Stimulated activated memory B cell treated with anti-CD40 and anti-IgM and Interleukin-4, amounts not matched to agents 10 μg/mL and 1 μg/mL and 100 μg/mL, for 72 hours (primary cell): Measurements from ENCODE around the gene CD300A.
A peak's percentile ranks its signal among the peaks of the same experiment; 100 is the strongest.

Experiments used
- ATAC-seq: fragments of 150-1000 bp; cut with Tn5 transposase; 2 replicates; pipeline ENCODE4 v1.10.0; 2021
- H3K27ac Mint-ChIP-seq: one replicate; pipeline ENCODE4 v1.8.0; 2022; ENCODE audit warnings: mild to moderate bottlenecking, mixed read lengths
- H3K27me3 Mint-ChIP-seq: one replicate; pipeline ENCODE4 v1.8.0; 2022; ENCODE audit warnings: mixed read lengths
- H3K36me3 Mint-ChIP-seq: one replicate; pipeline ENCODE4 v1.8.0; 2022; ENCODE audit warnings: mixed read lengths
- H3K4me1 Mint-ChIP-seq: one replicate; pipeline ENCODE4 v1.8.0; 2022; ENCODE audit warnings: mixed read lengths
- H3K4me3 Mint-ChIP-seq: one replicate; pipeline ENCODE4 v1.8.0; 2022; ENCODE audit warnings: mild to moderate bottlenecking, moderate library complexity, mixed read lengths
- H3K9me3 Mint-ChIP-seq: one replicate; pipeline ENCODE4 v1.8.0; 2022; ENCODE audit warnings: mixed read lengths

The CD300A gene

DNA sequence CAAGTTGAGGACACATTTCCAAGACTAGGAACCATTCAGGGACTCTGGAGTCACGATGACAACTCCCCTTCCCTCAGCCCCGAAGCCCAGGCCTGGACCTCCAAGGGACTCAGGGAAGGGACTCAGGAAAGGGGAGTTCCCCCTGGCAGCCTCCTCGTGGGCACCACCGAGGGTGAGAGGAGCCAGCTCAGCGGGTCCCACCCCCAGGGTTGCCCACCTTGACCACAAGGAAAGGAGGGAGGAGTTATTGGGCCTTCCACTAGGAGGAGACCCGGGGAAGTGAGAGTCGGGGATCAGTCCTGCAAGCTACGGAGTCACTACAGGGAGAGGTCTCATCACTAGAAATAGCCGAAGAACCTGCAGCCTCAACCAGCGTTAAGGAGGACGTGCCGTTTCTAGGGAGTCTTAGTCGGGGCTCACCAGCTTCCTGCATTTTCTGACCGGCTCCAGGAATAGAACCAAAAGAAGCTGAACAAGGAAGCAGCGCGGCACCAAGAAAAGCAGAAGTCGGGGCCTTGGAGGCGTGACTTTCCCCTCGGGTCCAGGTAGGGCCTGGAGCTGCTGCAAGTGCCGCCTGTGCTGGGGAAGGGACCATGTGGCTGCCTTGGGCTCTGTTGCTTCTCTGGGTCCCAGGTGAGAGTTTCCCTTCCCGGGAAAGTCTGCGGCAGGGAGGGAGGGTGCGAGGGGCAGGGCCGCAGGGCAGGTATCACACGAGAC lies at the start of gene CD300A:
Gene CD300A, plus strand, starts transcription at position 524 of the 717 bp plus-strand sequence. Its CDS starts 70 bp downstream, at position 594.
- Mint-ChIP-seq H3K4me1 (peaks cover 23% of the 10 kb centered on the region), H3K36me3 (peaks cover 7% of the 10 kb centered on the region), H3K27me3 (no peaks in the 10 kb centered on the region), H3K27ac (no peak within 1 kb of the TSS), H3K4me3 (peak within 1 kb of the TSS; percentile 68), H3K9me3 (no peaks in the 10 kb centered on the region)
- ATAC-seq: peak; percentile 55

DNA sequence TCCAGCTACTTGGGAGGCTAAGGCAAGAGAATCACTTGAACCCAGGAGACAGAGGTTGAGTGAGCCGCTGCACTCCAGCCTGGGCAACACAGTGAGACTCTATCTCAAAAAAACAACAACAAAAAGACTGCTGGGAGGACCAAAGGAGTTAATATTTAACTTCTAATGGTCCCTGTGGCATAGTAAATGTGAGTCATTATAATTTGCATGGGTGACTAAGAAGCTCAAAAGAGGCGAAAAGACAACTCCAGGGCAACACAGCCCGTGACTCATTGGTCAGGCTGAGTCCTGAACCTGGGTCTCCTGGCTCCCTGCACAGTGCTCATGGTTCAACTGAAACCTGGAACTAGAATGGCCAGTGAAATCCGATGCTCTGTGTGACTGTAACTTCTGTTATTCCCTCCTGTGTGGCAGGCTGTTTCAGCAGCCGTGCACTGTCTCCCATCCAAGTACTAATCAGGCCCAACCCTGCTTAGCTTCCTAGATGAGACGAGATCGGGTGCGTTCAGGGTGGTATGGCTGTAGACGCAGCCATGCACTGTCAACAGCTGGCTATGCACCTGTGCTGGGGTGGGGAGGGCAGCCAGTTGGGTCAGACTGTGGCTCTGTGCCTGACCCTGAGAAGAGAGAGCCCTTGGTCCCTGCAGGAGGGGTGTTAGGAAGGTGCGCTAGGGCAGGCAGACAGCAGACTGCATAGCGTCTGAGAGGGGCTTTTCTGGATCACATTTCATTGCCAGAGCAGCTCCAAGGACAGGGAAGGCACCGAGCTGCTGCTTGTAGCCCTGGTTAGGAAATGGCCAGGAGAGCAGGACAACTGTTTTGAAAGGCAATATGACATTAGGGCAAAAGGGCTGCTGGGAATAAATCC lies 49.0 kb upstream of the CD300A start:
- H3K36me3 Mint-ChIP-seq: no peaks in the 10 kb centered on the region
- no peak overlapping the region for H3K4me3 Mint-ChIP-seq
- H3K27me3 Mint-ChIP-seq: peaks cover 10% of the 10 kb centered on the region
- H3K27ac Mint-ChIP-seq: no peak overlapping the region
- H3K9me3 Mint-ChIP-seq: no peaks in the 10 kb centered on the region
- peak; percentile 80 for ATAC-seq
- peaks cover 6% of the 10 kb centered on the region for H3K4me1 Mint-ChIP-seq

DNA sequence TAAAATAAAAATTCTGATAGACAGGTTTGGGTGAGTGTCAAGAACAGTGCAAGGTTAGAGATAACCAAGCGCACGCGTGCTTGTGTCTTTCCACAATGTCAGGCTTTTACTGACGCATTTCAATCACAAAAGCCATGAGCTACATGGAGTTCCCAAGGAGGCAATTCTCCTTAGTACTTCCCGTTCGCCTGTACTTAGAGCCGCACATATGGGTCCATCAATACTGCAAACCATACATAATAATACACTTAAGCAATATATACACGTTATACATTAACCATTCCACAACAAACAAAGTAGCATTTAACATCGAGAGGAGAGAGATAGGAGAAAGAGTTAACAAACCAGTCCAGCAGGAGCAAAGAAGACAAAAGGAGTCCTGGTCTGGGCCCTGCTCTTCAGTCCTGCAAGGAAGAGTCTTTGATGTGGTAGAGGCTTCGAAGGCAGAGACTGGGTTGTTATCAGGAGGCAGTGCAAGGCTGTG lies 46.5 kb upstream of the CD300A start:
- no peaks in the 10 kb centered on the region for H3K9me3 Mint-ChIP-seq
- no peak for ATAC-seq
- H3K36me3 Mint-ChIP-seq: no peaks in the 10 kb centered on the region
- H3K4me3 Mint-ChIP-seq: no peak overlapping the region
- peaks cover 6% of the 10 kb centered on the region for H3K4me1 Mint-ChIP-seq
- no peak overlapping the region for H3K27ac Mint-ChIP-seq
- peaks cover 14% of the 10 kb centered on the region for H3K27me3 Mint-ChIP-seq

DNA sequence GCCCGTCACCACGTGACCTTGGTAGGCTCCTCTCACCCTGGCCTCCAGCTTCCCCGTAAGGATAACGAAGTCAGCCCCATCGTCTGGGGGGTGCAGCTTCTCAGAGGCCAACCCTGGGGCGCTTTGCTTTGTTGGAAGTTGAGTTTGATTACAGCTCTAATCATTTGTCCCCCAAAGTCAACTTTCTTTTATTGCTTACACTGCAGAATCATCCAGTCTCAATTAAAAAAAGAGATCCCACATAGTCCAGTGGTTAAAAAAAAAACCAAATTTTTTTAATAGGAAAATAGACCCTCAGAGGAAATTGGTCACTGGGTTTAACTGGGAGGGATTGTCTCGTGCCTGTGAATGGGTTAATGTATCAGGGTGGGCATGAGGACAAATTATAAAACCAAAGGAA lies 42.3 kb upstream of the CD300A start:
- Mint-ChIP-seq H3K27me3 (peaks cover 30% of the 10 kb centered on the region), H3K36me3 (no peaks in the 10 kb centered on the region), H3K27ac (no peak overlapping the region), H3K4me3 (no peak overlapping the region), H3K9me3 (no peaks in the 10 kb centered on the region), H3K4me1 (no peaks in the 10 kb centered on the region)
- ATAC-seq: no peak

- Mint-ChIP-seq H3K27ac (no peak overlapping the region), H3K27me3 (peaks cover 30% of the 10 kb centered on the region), H3K36me3 (no peaks in the 10 kb centered on the region), H3K4me1 (no peaks in the 10 kb centered on the region), H3K4me3 (no peak overlapping the region), H3K9me3 (no peaks in the 10 kb centered on the region)
- ATAC-seq: no peak
Measured at GRCh38 chr17:74424657-74425056, 41.8 kb upstream of the CD300A start.

- no peak overlapping the region for H3K4me3 Mint-ChIP-seq
- no peaks in the 10 kb centered on the region for H3K9me3 Mint-ChIP-seq
- peaks cover 32% of the 10 kb centered on the region for H3K27me3 Mint-ChIP-seq
- peaks cover 15% of the 10 kb centered on the region for H3K4me1 Mint-ChIP-seq
- ATAC-seq: no peak
- H3K36me3 Mint-ChIP-seq: no peaks in the 10 kb centered on the region
- H3K27ac Mint-ChIP-seq: no peak overlapping the region
Measured at GRCh38 chr17:74426551-74427047, 39.8 kb upstream of the CD300A start.

GRCh38 chr17:74427048-74427762 lies 39.2 kb upstream of the CD300A start:
- ATAC-seq: no peak
- peaks cover 31% of the 10 kb centered on the region for H3K27me3 Mint-ChIP-seq
- no peaks in the 10 kb centered on the region for H3K9me3 Mint-ChIP-seq
- H3K36me3 Mint-ChIP-seq: no peaks in the 10 kb centered on the region
- peaks cover 17% of the 10 kb centered on the region for H3K4me1 Mint-ChIP-seq
- no peak overlapping the region for H3K27ac Mint-ChIP-seq
- no peak overlapping the region for H3K4me3 Mint-ChIP-seq

DNA sequence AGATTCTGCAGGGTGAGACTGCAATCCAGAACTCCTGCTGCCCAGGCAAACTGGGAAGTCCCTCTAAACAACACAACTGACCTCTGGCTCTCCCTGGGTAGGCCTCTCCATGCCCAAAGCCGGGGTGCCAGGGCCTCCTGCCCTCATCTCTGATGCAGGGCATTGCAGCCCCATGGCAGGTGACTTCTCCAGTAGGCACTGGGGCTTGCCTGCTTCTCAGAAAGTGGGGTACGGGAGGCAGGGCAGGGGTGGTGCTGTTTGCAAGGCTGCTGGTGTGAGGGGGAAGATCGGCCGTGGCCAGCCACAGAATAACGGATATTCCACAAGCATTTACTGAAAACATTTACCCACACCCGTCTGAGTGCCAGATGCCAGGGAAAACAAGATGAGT lies 38.7 kb upstream of the CD300A start:
- Mint-ChIP-seq H3K9me3 (no peaks in the 10 kb centered on the region), H3K27ac (no peak overlapping the region), H3K27me3 (peaks cover 33% of the 10 kb centered on the region), H3K4me3 (no peak overlapping the region), H3K4me1 (peaks cover 17% of the 10 kb centered on the region), H3K36me3 (no peaks in the 10 kb centered on the region)
- ATAC-seq: no peak

DNA sequence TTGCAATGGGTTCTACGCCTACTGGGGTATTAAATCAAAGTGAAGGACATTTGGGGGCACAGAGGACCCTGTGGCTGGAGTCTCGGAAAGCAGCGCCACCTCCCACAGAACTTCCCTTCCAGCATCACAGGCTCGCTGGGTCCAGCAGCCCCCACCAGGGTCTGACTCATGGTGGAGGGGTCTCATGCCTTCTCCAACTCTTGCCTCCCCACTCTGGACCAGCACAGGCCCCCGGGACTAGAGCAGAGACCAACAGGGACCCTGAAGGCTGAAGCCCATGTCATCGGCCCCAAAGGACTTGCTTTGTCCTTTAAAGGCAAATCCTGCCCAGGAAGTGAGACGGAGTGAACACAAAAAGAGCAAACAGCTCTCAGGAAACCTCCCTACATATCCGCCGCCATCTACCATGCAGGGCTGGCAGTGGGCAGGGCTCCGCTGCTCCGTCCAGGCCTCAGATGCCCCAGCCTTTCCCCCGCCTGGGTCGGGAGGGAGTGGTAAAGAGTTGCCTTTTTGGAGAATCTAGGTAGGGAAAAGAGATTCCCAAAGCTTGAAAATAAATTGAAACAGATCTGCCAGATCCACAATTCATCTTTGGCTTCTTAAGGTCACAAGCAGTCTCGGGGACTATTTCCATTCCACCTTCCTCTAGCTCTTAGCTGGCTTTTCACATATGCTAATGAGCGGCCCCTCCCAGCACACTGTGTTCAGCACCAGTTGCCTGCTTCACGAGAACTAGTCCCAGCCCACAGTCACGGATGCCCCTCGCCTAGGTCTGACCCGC lies 36.6 kb upstream of the CD300A start:
- peak; percentile 67 for ATAC-seq
- Mint-ChIP-seq H3K4me3 (peak overlapping the region; percentile 78), H3K27ac (peak overlapping the region; percentile 90), H3K4me1 (peaks cover 17% of the 10 kb centered on the region), H3K9me3 (no peaks in the 10 kb centered on the region), H3K27me3 (peaks cover 45% of the 10 kb centered on the region), H3K36me3 (no peaks in the 10 kb centered on the region)

GRCh38 chr17:74430385-74430705 lies 36.1 kb upstream of the CD300A start:
- Mint-ChIP-seq H3K36me3 (no peaks in the 10 kb centered on the region), H3K27me3 (peaks cover 42% of the 10 kb centered on the region), H3K4me1 (peaks cover 17% of the 10 kb centered on the region), H3K4me3 (peak overlapping the region; percentile 78), H3K9me3 (no peaks in the 10 kb centered on the region), H3K27ac (peak overlapping the region; percentile 90)
- ATAC-seq: no peak

GRCh38 chr17:74430706-74431567 lies 35.5 kb upstream of the CD300A start:
- H3K4me1 Mint-ChIP-seq: peaks cover 17% of the 10 kb centered on the region
- ATAC-seq: peak; percentile 79
- H3K4me3 Mint-ChIP-seq: peak overlapping the region; percentile 78
- no peaks in the 10 kb centered on the region for H3K36me3 Mint-ChIP-seq
- H3K27ac Mint-ChIP-seq: peak overlapping the region; percentile 90
- H3K27me3 Mint-ChIP-seq: peaks cover 39% of the 10 kb centered on the region
- H3K9me3 Mint-ChIP-seq: no peaks in the 10 kb centered on the region

DNA sequence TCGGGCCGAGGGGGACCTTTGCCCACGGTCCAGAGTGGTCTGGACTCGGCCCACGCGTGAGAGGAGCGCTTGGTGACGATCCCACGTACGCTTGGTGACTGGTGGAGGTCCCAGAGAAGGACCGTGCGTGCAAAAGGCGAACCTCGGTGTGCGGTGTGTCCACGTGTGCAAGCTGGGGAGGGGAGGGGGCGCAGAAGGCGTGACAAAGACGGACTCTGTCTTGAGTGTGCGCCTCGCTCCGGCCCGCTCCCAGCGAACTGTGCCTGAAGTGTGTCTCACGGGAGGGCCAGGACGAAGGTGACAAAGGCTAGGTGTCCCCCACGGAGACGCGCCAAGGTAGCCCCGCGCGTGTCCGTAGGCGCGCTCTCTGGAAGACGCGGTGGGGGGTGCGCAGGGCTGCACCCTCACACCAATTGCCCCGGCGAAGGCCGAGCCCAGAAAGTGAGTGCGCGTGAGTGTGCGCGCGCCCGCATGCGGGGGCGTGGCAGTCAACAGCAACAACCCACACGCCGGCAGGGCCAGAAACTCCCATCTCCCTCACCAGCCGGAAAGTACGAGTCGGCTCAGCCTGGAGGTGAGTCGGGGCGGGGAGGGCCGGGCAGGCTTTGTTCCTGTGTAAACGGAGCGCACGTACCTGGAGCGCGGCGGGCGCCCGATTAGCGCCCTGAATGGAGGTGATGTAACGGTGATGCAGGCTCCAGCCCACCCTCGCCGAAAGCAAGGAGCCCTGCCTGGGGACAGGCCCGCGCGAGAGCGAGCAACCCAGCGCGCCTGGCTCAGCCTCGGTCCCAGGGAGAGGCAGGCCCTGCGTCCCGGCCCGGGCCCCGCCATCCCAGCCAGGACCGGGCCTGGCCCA lies 34.6 kb upstream of the CD300A start, which contains the start of gene GPRC5C:
Gene GPRC5C, plus strand, starts transcription at position 521 of the 856 bp plus-strand sequence. CDS start 7,689 bp downstream, outside the sequence.
- H3K4me1 Mint-ChIP-seq: peaks cover 17% of the 10 kb centered on the region
- H3K4me3 Mint-ChIP-seq: peak within 1 kb of the TSS; percentile 78
- H3K27ac Mint-ChIP-seq: peak within 1 kb of the TSS; percentile 90
- peak; percentile 28 for ATAC-seq
- H3K36me3 Mint-ChIP-seq: peaks cover 6% of the 10 kb centered on the region
- H3K27me3 Mint-ChIP-seq: peaks cover 39% of the 10 kb centered on the region
- peaks cover 7% of the 10 kb centered on the region for H3K9me3 Mint-ChIP-seq

GRCh38 chr17:74432424-74432690 lies 34.1 kb upstream of the CD300A start:
- H3K36me3 Mint-ChIP-seq: peaks cover 6% of the 10 kb centered on the region
- peaks cover 17% of the 10 kb centered on the region for H3K4me1 Mint-ChIP-seq
- ATAC-seq: no peak
- peaks cover 41% of the 10 kb centered on the region for H3K27me3 Mint-ChIP-seq
- H3K4me3 Mint-ChIP-seq: no peak overlapping the region
- peaks cover 11% of the 10 kb centered on the region for H3K9me3 Mint-ChIP-seq
- H3K27ac Mint-ChIP-seq: no peak overlapping the region
